H9 (cell line): Measurements from ENCODE around the gene HOXA4. TPM values are rescaled to one million over a fixed set of nuclear protein-coding genes. Genes with fewer than 3 reads are reported as not detected.

Experiments
- DNase-seq: peaks from one replicate; pipeline ENCODE4 v3.0.0-alpha.2; 2017
- H2AFZ ChIP-seq: one replicate; pipeline ENCODE4 v1.6.1; 2013; ENCODE audit warnings: mild to moderate bottlenecking, low read length, control low read depth, moderate library complexity
- H2AK5ac ChIP-seq: 2 replicates; pipeline ENCODE4 v1.6.1; 2013; ENCODE audit warnings: low read length, control low read depth, mixed read lengths; ENCODE audit not compliant: insufficient read length
- H2BK120ac ChIP-seq: one replicate; pipeline ENCODE4 v1.6.1; 2013; ENCODE audit warnings: low read depth, mild to moderate bottlenecking, low read length, control low read depth, inconsistent platforms; ENCODE audit not compliant: poor library complexity, severe bottlenecking
- H2BK12ac ChIP-seq: 2 replicates; pipeline ENCODE4 v1.6.1; 2013; ENCODE audit warnings: low read length, control low read depth, mixed read lengths, low read depth; ENCODE audit not compliant: insufficient read length
- H2BK15ac ChIP-seq: 2 replicates; pipeline ENCODE4 v1.6.1; 2013; ENCODE audit warnings: low read depth, low read length, control low read depth
- H2BK20ac ChIP-seq: one replicate; pipeline ENCODE4 v1.6.1; 2013; ENCODE audit warnings: low read depth, mild to moderate bottlenecking, low read length, control low read depth, inconsistent platforms; ENCODE audit not compliant: poor library complexity, severe bottlenecking
- H2BK5ac ChIP-seq: 2 replicates; pipeline ENCODE4 v1.6.1; 2013; ENCODE audit warnings: low read length, control low read depth, mixed read lengths; ENCODE audit not compliant: insufficient read length
- H3K14ac ChIP-seq: 2 replicates; pipeline ENCODE4 v1.6.1; 2013; ENCODE audit warnings: low read length, control low read depth; ENCODE audit not compliant: insufficient read depth
- H3K18ac ChIP-seq: 2 replicates; pipeline ENCODE4 v1.6.1; 2013; ENCODE audit warnings: low read depth, mild to moderate bottlenecking, mixed read lengths, low read length, control low read depth; ENCODE audit not compliant: insufficient read length
- H3K23ac ChIP-seq: 2 replicates; pipeline ENCODE4 v1.6.1; 2013; ENCODE audit warnings: low read length, control low read depth, mixed read lengths, low read depth; ENCODE audit not compliant: insufficient read length
- H3K23me2 ChIP-seq: 2 replicates; pipeline ENCODE4 v1.6.1; 2013; ENCODE audit warnings: low read depth, mild to moderate bottlenecking, mixed read lengths, low read length, control low read depth; ENCODE audit not compliant: insufficient read length, poor library complexity, severe bottlenecking
- H3K27ac ChIP-seq: 2 replicates; pipeline ENCODE4 v1.5.1; 2013; ENCODE audit warnings: low read length, control low read depth, mixed read lengths, low read depth; ENCODE audit not compliant: insufficient read length
- H3K27me3 ChIP-seq: 2 replicates; pipeline ENCODE4 v1.6.1; 2013; ENCODE audit warnings: low read length, control low read depth, inconsistent platforms; ENCODE audit not compliant: insufficient read depth
- H3K4ac ChIP-seq: 2 replicates; pipeline ENCODE4 v1.6.1; 2013; ENCODE audit warnings: low read depth, mild to moderate bottlenecking, control low read depth, inconsistent platforms, low read length, moderate library complexity
- H3K4me1 ChIP-seq: 2 replicates; pipeline ENCODE4 v1.6.1; 2013; ENCODE audit warnings: low read length, control low read depth, inconsistent platforms; ENCODE audit not compliant: insufficient read depth
- H3K4me2 ChIP-seq: 2 replicates; pipeline ENCODE4 v1.6.1; 2013; ENCODE audit warnings: low read length, control low read depth, mixed read lengths; ENCODE audit not compliant: insufficient read length, insufficient read depth
- H3K56ac ChIP-seq: 2 replicates; pipeline ENCODE4 v1.6.1; 2013; ENCODE audit warnings: low read depth, mild to moderate bottlenecking, mixed read lengths, low read length, control low read depth; ENCODE audit not compliant: insufficient read length
- H3K79me1 ChIP-seq: 2 replicates; pipeline ENCODE4 v1.6.1; 2013; ENCODE audit warnings: low read depth, mild to moderate bottlenecking, moderate library complexity, low read length, control low read depth, inconsistent platforms; ENCODE audit not compliant: insufficient read depth, poor library complexity, severe bottlenecking
- H3K79me2 ChIP-seq: 2 replicates; pipeline ENCODE4 v1.6.1; 2013; ENCODE audit warnings: low read length, control low read depth, inconsistent platforms; ENCODE audit not compliant: insufficient read depth
- H3K9ac ChIP-seq: 2 replicates; pipeline ENCODE4 v1.6.1; 2013; ENCODE audit warnings: low read length, control low read depth, mixed read lengths; ENCODE audit not compliant: insufficient read length; ENCODE audit errors: extremely low read depth
- H3K9me3 ChIP-seq: one replicate; pipeline ENCODE4 v1.6.1; 2013; ENCODE audit warnings: low read depth, low read length, inconsistent platforms; ENCODE audit not compliant: control insufficient read depth
- H3T11ph ChIP-seq: one replicate; pipeline ENCODE4 v1.6.1; 2013; ENCODE audit warnings: mild to moderate bottlenecking, low read length, control low read depth, inconsistent platforms
- H4K20me1 ChIP-seq: one replicate; pipeline ENCODE4 v1.6.1; 2013; ENCODE audit not compliant: control insufficient read depth, insufficient read length, insufficient read depth
- H4K5ac ChIP-seq: 2 replicates; pipeline ENCODE4 v1.6.1; 2013; ENCODE audit warnings: low read depth, mild to moderate bottlenecking, mixed read lengths, low read length, control low read depth; ENCODE audit not compliant: insufficient read length
- H4K8ac ChIP-seq: replicated peaks from 2 replicates; pipeline ENCODE4 v1.6.1; 2013; ENCODE audit warnings: low read length, control low read depth, mixed read lengths, low read depth; ENCODE audit not compliant: insufficient read length
- H4K91ac ChIP-seq: 2 replicates; pipeline ENCODE4 v1.6.1; 2013; ENCODE audit warnings: low read depth, mild to moderate bottlenecking, moderate library complexity, mixed read lengths, low read length, control low read depth; ENCODE audit not compliant: insufficient read length
- H3K27ac Mint-ChIP-seq, 3 experiments: 2 replicates in 2 of 3; 3 replicates in 1 of 3; pipeline ENCODE4 v1.8.0; 2020 to 2021; ENCODE audit warnings: mixed read lengths in 3 of 3, mild to moderate bottlenecking in 1 of 3, moderate library complexity in 1 of 3
- H3K27me3 Mint-ChIP-seq: 2 replicates; pipeline ENCODE4 v1.8.0; 2021; ENCODE audit warnings: low read depth, mild to moderate bottlenecking, moderate library complexity, mixed read lengths
- H3K36me3 Mint-ChIP-seq, 3 experiments: 2 replicates in 2 of 3; 3 replicates in 1 of 3; pipeline ENCODE4 v1.8.0; 2020 to 2021; ENCODE audit warnings: low read depth in 3 of 3, mixed read lengths in 3 of 3; ENCODE audit not compliant: insufficient read depth in 1 of 3
- H3K4me1 Mint-ChIP-seq, 2 experiments: 2 replicates each; pipeline ENCODE4 v1.8.0; 2020; ENCODE audit warnings: mixed read lengths in 2 of 2
- H3K4me3 Mint-ChIP-seq, 2 experiments: 2 replicates in 1 of 2; 3 replicates in 1 of 2; pipeline ENCODE4 v1.8.0; 2020 to 2021; ENCODE audit warnings: mild to moderate bottlenecking in 2 of 2, mixed read lengths in 2 of 2, moderate library complexity in 1 of 2
- H3K9me3 Mint-ChIP-seq, 2 experiments: 2 replicates in 1 of 2; 3 replicates in 1 of 2; pipeline ENCODE4 v1.8.0; 2020; ENCODE audit warnings: mild to moderate bottlenecking in 2 of 2, mixed read lengths in 2 of 2, moderate library complexity in 1 of 2
- WGBS: extraction: QIAGEN DNeasy Blood & Tissue Kit; methylation state at CpG from one replicate; pipeline ENCODE4 v1.1.7; 2013; ENCODE audit warnings: missing lambda C conversion rate, low lambda C conversion rate, mixed read lengths; ENCODE audit not compliant: insufficient read length; ENCODE audit errors: extremely low coverage; 5-methylcytosine and 5-hydroxymethylcytosine counted together
- total RNA-seq: library from RNA; stranded (reverse); gene quantifications from 2 replicates; pipeline ENCODE4 v1.2.1, GENCODE V29; 2021
- TF ChIP-seq, protein P1 (sequence below): fragments of 200-600 bp; sonication (generic); conservative IDR thresholded peaks from 3 replicates; pipeline ENCODE4 v1.8.0; 2021; ENCODE audit warnings: antibody characterized with exemption, mild to moderate bottlenecking

HOXA4 gene
- total RNA-seq, 1 experiment from 2014 or later = not detected

GRCh38 chr7:27172315-27172774, 41.8 kb upstream of the HOXA4 start:
- Mint-ChIP-seq H3K4me1 (peaks cover 0 to 3% of the 10 kb centered on the region in 2 experiments; a peak in 2 of 4 replicates), H3K27me3 (peaks cover 98% of the 10 kb centered on the region), H3K9me3 (peaks cover 4 to 20% of the 10 kb centered on the region in 2 experiments; a peak in 4 of 5 replicates), H3K4me3 (peak overlapping the region in 1 of 2 experiments; percentile 32; a peak in 1 of 5 replicates), H3K36me3 (no peaks in the 10 kb centered on the region; a peak in 1 of 7 replicates), H3K27ac (no peak overlapping the region)
- Histone ChIP-seq H2BK15ac (no peak overlapping the region), H4K5ac (no peak overlapping the region), H3K23me2 (no peaks in the 10 kb centered on the region), H2BK5ac (no peak overlapping the region), H3K9ac (no peak overlapping the region), H3K4me2 (no peak overlapping the region), H2BK12ac (no peak overlapping the region), H3K4me1 (no peaks in the 10 kb centered on the region), H3K18ac (no peak overlapping the region), H3K27me3 (peaks cover 97% of the 10 kb centered on the region), H3K27ac (no peak overlapping the region), H3K79me1 (no peaks in the 10 kb centered on the region), H2AFZ (no peak overlapping the region), H4K20me1 (no peaks in the 10 kb centered on the region), H3K79me2 (no peaks in the 10 kb centered on the region), H2AK5ac (no peak overlapping the region), H4K91ac (no peak overlapping the region), H3K9me3 (no peaks in the 10 kb centered on the region), H3T11ph (no peak overlapping the region), H3K4ac (no peak overlapping the region), H3K14ac (no peak overlapping the region), H2BK20ac (no peak overlapping the region), H2BK120ac (no peak overlapping the region), H3K23ac (no peak overlapping the region), H4K8ac (no peak overlapping the region), H3K56ac (no peak overlapping the region)
- peak; percentile 30 for DNase-seq
- TF ChIP-seq, protein P1, sequence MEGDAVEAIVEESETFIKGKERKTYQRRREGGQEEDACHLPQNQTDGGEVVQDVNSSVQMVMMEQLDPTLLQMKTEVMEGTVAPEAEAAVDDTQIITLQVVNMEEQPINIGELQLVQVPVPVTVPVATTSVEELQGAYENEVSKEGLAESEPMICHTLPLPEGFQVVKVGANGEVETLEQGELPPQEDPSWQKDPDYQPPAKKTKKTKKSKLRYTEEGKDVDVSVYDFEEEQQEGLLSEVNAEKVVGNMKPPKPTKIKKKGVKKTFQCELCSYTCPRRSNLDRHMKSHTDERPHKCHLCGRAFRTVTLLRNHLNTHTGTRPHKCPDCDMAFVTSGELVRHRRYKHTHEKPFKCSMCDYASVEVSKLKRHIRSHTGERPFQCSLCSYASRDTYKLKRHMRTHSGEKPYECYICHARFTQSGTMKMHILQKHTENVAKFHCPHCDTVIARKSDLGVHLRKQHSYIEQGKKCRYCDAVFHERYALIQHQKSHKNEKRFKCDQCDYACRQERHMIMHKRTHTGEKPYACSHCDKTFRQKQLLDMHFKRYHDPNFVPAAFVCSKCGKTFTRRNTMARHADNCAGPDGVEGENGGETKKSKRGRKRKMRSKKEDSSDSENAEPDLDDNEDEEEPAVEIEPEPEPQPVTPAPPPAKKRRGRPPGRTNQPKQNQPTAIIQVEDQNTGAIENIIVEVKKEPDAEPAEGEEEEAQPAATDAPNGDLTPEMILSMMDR = no peak
- no CpG with 5 or more reads among the region's 10 CpGs for WGBS
